ENCODE measurements around the gene FBXO46.

The FBXO46 gene

DNA sequence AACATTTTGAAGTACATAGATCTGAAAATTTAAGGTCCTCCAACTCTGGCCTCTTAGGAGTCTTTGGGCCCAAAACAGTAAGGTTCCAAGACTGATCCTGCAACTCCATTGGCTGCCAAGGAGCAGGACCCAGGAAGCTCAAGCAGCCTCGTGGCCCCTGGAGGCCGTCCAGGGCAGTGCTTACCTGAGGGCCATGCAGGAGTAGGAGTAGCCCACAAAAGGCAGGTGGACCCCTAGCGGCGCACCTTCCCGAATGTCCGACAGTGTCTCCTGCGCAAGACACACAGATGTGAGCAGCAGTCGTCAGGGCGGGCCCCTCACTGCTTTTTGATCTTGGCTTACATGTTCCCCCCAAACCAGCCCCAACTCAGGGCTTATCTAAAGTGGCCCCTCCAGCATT is 44.1 kb upstream of the FBXO46 start (continued):
- TF ChIP-seq ZFP41 (tag by site-specific recombination; IDR thresholded peaks at IDR 0.05; ENCODE audit: borderline replicate concordance) (no peak), SCRT2 (tag by site-specific recombination; IDR thresholded peaks at IDR 0.05) (no peak), FEZF1 (tag by site-specific recombination; IDR thresholded peaks at IDR 0.05) (no peak), ZNF521 (tag by site-specific recombination; IDR thresholded peaks at IDR 0.05) (no peak), ZNF175 (tag by site-specific recombination; IDR thresholded peaks at IDR 0.05) (no peak)

DNA sequence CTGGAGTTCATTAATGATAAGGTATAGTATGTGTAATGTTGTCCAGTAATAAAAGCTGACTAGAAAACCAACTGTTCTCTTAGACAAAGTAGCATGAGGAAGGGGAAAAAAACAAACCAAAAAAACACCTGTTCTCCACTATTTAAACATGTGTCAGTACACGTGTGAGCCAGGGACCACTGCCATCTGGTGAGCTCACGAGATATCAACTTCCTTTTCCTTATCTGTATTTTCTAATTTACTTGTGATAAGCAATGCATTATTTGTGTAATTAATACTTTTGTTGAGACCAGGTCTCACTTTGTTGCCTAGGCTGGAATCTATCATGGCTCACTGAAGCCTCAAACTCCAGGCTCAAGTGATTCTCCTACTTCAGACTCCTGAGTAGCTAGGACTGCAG is 42.7 kb upstream of the FBXO46 start:
- TF ChIP-seq ZNF138 (tag by site-specific recombination; IDR thresholded peaks at IDR 0.05; ENCODE audit: borderline replicate concordance) (no peak), ZNF548 (tag by site-specific recombination; IDR thresholded peaks at IDR 0.05) (no peak), ZNF549 (tag by site-specific recombination; IDR thresholded peaks at IDR 0.05) (no peak), HOXD13 (CRISPR knock-in tag; IDR thresholded peaks at IDR 0.05; ENCODE audit: borderline replicate concordance) (no peak), ZNF350 (tag by site-specific recombination; IDR thresholded peaks at IDR 0.05) (no peak), ZNF366 (tag by site-specific recombination; conservative IDR thresholded peaks at IDR 0.05) (no peak), ZNF223 (tag by site-specific recombination; IDR thresholded peaks at IDR 0.05) (no peak), ZNF843 (tag by site-specific recombination; IDR thresholded peaks at IDR 0.05) (no peak), PRDM4 (tag by site-specific recombination; IDR thresholded peaks at IDR 0.05) (no peak)
- TF ChIP-seq, protein P1, sequence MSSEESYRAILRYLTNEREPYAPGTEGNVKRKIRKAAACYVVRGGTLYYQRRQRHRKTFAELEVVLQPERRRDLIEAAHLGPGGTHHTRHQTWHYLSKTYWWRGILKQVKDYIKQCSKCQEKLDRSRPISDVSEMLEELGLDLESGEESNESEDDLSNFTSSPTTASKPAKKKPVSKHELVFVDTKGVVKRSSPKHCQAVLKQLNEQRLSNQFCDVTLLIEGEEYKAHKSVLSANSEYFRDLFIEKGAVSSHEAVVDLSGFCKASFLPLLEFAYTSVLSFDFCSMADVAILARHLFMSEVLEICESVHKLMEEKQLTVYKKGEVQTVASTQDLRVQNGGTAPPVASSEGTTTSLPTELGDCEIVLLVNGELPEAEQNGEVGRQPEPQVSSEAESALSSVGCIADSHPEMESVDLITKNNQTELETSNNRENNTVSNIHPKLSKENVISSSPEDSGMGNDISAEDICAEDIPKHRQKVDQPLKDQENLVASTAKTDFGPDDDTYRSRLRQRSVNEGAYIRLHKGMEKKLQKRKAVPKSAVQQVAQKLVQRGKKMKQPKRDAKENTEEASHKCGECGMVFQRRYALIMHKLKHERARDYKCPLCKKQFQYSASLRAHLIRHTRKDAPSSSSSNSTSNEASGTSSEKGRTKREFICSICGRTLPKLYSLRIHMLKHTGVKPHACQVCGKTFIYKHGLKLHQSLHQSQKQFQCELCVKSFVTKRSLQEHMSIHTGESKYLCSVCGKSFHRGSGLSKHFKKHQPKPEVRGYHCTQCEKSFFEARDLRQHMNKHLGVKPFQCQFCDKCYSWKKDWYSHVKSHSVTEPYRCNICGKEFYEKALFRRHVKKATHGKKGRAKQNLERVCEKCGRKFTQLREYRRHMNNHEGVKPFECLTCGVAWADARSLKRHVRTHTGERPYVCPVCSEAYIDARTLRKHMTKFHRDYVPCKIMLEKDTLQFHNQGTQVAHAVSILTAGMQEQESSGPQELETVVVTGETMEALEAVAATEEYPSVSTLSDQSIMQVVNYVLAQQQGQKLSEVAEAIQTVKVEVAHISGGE (tag by site-specific recombination; conservative IDR thresholded peaks at IDR 0.05; ENCODE audit: low read depth), result no peak
- ChIA-PET POLR2A (interaction anchor here (1.4 to 7.2 kb wide), 5 partner anchors 10 to 85 kb away, joined by 3 to 111 read pairs (median 11); partner anchors contain the start of genes DMPK, DMWD, QPCTL and SNRPD2), CTCF (interaction anchor here (0.5 to 2.5 kb wide), 5 partner anchors 26 to 304 kb away, joined by 3 to 9 read pairs (median 4); no protein-coding TSS in a partner anchor)
- Histone ChIP-seq H3K4me3 (ENCODE audit: low read depth, low read length) (no peak overlapping the region), H3K4me1 (ENCODE audit: control insufficient read depth, insufficient read depth, low read length) (peaks cover 6% of the 10 kb centered on the region), H3K36me3 (ENCODE audit: control insufficient read depth in 2 of 2, insufficient read depth in 1 of 2, low read length in 2 of 2) (peaks cover 16 to 49% of the 10 kb centered on the region in 2 experiments), H3K27ac (ENCODE audit: extremely low read depth, low read depth, low read length) (no peak overlapping the region), H3K9me3 (ENCODE audit: control insufficient read depth, insufficient read depth, low read depth, low read length) (no peaks in the 10 kb centered on the region)

GRCh38 chr19:45772912-45773311 is 42.2 kb upstream of the FBXO46 start:
- ChIA-PET CTCF (interaction anchor here (1.1 to 2.5 kb wide), 3 partner anchors 26 to 80 kb away, joined by 4 to 9 read pairs (median 9); no protein-coding TSS in a partner anchor), POLR2A (interaction anchor here (1.4 to 7.2 kb wide), 5 partner anchors 10 to 84 kb away, joined by 3 to 111 read pairs (median 11); partner anchors contain the start of genes DMPK, DMWD, QPCTL and SNRPD2)

More at GRCh38 chr19:45772912-45773311, 42.2 kb upstream of the FBXO46 start:
- TF ChIP-seq ZNF292 (tag by site-specific recombination; IDR thresholded peaks at IDR 0.05; ENCODE audit: borderline replicate concordance, low read depth), result no peak
- TF ChIP-seq ZNF157 (tag by site-specific recombination; IDR thresholded peaks at IDR 0.05), result no peak
- TF ChIP-seq ZFP37 (tag by site-specific recombination; IDR thresholded peaks at IDR 0.05), result no peak
- no peak for TF ChIP-seq BCL6B (tag by site-specific recombination; IDR thresholded peaks at IDR 0.05)
- no peak for TF ChIP-seq ZNF19 (tag by site-specific recombination; IDR thresholded peaks at IDR 0.05; ENCODE audit: low read depth)
- no peak for TF ChIP-seq ZNF211 (tag by site-specific recombination; IDR thresholded peaks at IDR 0.05; ENCODE audit: low read depth)
- TF ChIP-seq ZEB2 (tag by site-specific recombination; IDR thresholded peaks at IDR 0.05), result no peak
- no peak for TF ChIP-seq KLF10 (tag by site-specific recombination; IDR thresholded peaks at IDR 0.05)
- TF ChIP-seq OVOL3 (tag by site-specific recombination; IDR thresholded peaks at IDR 0.05), result no peak
- no peak for TF ChIP-seq ZNF621 (tag by site-specific recombination; IDR thresholded peaks at IDR 0.05)
- no peak for TF ChIP-seq GFI1B (tag by site-specific recombination; IDR thresholded peaks at IDR 0.05)
- TF ChIP-seq ZNF776 (tag by site-specific recombination; IDR thresholded peaks at IDR 0.05; ENCODE audit: borderline replicate concordance), result no peak
- no peak for TF ChIP-seq YY1 (tag by site-specific recombination; IDR thresholded peaks at IDR 0.05)
- Histone ChIP-seq H3K27ac (ENCODE audit: extremely low read depth, low read depth, low read length) (peak overlapping the region; percentile 32; the same call in 1 of the 2 replicates), H3K4me3 (ENCODE audit: low read depth, low read length) (no peak overlapping the region), H3K36me3 (ENCODE audit: control insufficient read depth in 2 of 2, insufficient read depth in 1 of 2, low read length in 2 of 2) (peaks cover 16 to 44% of the 10 kb centered on the region in 2 experiments), H3K9me3 (ENCODE audit: control insufficient read depth, insufficient read depth, low read depth, low read length) (no peaks in the 10 kb centered on the region), H3K4me1 (ENCODE audit: control insufficient read depth, insufficient read depth, low read length) (peaks cover 6% of the 10 kb centered on the region)

Data from HEK293 (cell line).